HFFc6 (cell line): ENCODE results near the gene MOV10L1. TPM values are rescaled to one million over a fixed set of nuclear protein-coding genes. Genes with fewer than 3 reads are reported as not detected.

Experiments
- DNase-seq: peaks from one replicate; pipeline ENCODE4 v3.0.0-alpha.2; 2018
- H3K27ac Mint-ChIP-seq: 2 replicates; pipeline ENCODE4 v1.8.0; 2020; ENCODE audit warnings: mild to moderate bottlenecking, mixed read lengths
- H3K27me3 Mint-ChIP-seq: 2 replicates; pipeline ENCODE4 v1.8.0; 2021; ENCODE audit warnings: mild to moderate bottlenecking, moderate library complexity, mixed read lengths; ENCODE audit not compliant: insufficient read depth
- H3K36me3 Mint-ChIP-seq: 2 replicates; pipeline ENCODE4 v1.8.0; 2021; ENCODE audit warnings: low read depth, mixed read lengths
- H3K4me1 Mint-ChIP-seq: 2 replicates; pipeline ENCODE4 v1.8.0; 2020; ENCODE audit warnings: low read depth, mixed read lengths
- H3K4me3 Mint-ChIP-seq: 2 replicates; pipeline ENCODE4 v1.8.0; 2020; ENCODE audit warnings: mild to moderate bottlenecking, moderate library complexity, mixed read lengths
- H3K9me3 Mint-ChIP-seq: 2 replicates; pipeline ENCODE4 v1.8.0; 2020; ENCODE audit warnings: mild to moderate bottlenecking, mixed read lengths
- total RNA-seq, 6 experiments: library from RNA; stranded (reverse); fragmentation: NEBNext Ultra II Directional; extraction: Animal tissue kit (Norgen Biotek cat#: 25700); gene quantifications; 2 replicates in 1 of 6; 3 replicates in 5 of 6; pipeline ENCODE4 v1.2.3, GENCODE V29; 2021
- TF ChIP-seq, protein P1 (sequence below): fragments of 200-600 bp; sonication (generic); IDR thresholded peaks from 2 replicates; pipeline ENCODE4 v1.5.0; 2021; ENCODE audit warnings: antibody characterized with exemption, mild to moderate bottlenecking

Gene MOV10L1
- total RNA-seq, 6 experiments from 2014 or later, result 0.09 to 1.3 (median 0.26) TPM

DNA sequence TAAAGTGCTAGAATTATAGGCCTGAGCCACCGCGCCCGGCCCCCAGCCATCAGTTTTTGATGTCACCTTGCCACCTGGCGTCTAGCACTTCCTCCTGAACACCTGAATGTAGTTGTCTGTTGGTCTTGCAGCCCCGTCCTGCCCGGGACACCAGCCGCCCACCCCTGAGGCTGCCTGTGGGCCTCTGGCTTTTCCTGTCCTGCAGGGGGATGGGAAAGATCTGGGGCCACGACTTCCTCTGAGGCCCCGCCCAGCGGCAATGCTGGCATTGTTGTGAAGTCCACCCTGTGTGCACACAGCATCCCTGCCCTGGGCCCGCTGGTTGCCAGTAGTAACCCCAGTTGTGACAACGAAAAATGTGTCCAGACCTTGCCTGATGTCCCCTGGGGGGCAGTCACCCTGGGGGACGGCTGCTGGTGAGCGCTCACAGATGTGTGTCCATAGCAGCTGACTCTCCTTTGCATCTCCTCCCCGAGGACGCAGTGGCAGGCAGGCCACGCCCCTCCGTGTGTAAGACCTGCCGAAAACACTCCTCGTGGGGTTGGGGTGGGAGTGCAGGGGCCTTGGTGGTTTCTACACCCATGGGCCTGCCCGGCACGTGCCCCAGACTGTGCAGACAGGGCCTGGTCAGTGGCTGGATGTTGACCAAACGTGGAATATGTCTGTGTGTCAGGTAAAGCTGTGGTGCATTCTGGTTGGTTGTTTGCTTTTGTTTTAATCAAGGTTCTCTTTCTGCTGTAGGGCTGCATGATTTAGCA, 117.8 kb downstream of the MOV10L1 start:
- Mint-ChIP-seq H3K9me3 (no peaks in the 10 kb centered on the region), H3K27me3 (peaks cover 8% of the 10 kb centered on the region), H3K27ac (no peak overlapping the region), H3K4me1 (peaks cover 3% of the 10 kb centered on the region), H3K4me3 (no peak overlapping the region), H3K36me3 (peaks cover 30% of the 10 kb centered on the region)
- TF ChIP-seq, protein P1, sequence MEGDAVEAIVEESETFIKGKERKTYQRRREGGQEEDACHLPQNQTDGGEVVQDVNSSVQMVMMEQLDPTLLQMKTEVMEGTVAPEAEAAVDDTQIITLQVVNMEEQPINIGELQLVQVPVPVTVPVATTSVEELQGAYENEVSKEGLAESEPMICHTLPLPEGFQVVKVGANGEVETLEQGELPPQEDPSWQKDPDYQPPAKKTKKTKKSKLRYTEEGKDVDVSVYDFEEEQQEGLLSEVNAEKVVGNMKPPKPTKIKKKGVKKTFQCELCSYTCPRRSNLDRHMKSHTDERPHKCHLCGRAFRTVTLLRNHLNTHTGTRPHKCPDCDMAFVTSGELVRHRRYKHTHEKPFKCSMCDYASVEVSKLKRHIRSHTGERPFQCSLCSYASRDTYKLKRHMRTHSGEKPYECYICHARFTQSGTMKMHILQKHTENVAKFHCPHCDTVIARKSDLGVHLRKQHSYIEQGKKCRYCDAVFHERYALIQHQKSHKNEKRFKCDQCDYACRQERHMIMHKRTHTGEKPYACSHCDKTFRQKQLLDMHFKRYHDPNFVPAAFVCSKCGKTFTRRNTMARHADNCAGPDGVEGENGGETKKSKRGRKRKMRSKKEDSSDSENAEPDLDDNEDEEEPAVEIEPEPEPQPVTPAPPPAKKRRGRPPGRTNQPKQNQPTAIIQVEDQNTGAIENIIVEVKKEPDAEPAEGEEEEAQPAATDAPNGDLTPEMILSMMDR, result no peak
- DNase-seq, result no peak

DNA sequence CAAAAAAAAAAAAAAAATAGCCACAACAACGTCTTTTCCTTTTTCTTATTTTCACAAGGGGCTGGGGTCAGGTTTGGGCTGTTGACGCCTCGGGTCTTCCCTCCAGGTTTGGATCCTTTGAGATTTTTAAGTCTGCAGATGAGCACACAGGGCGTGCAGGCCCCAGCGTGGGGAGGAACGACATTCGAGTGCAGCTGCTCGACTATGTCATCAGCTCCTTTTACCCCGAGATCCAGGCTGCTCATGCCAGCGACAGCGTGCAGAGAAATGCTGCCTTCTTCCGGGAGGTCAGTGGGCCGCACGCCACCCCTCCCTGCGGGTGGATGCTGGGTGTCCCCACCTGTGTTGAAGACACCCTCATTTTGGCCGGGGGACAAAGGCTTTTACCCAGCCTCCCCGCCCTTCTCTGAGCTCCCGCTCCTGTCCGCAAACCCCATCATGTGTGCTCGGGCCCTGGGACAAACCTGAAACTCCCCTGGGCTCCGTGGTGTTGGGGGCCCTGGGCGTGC, 118.7 kb downstream of the MOV10L1 start:
- TF ChIP-seq, protein P1, result no peak
- H3K9me3 Mint-ChIP-seq, result no peaks in the 10 kb centered on the region
- DNase-seq, result no peak
- H3K27me3 Mint-ChIP-seq, result peaks cover 8% of the 10 kb centered on the region
- no peaks in the 10 kb centered on the region for H3K4me1 Mint-ChIP-seq
- peaks cover 32% of the 10 kb centered on the region for H3K36me3 Mint-ChIP-seq
- no peak overlapping the region for H3K4me3 Mint-ChIP-seq
- H3K27ac Mint-ChIP-seq, result no peak overlapping the region

DNA sequence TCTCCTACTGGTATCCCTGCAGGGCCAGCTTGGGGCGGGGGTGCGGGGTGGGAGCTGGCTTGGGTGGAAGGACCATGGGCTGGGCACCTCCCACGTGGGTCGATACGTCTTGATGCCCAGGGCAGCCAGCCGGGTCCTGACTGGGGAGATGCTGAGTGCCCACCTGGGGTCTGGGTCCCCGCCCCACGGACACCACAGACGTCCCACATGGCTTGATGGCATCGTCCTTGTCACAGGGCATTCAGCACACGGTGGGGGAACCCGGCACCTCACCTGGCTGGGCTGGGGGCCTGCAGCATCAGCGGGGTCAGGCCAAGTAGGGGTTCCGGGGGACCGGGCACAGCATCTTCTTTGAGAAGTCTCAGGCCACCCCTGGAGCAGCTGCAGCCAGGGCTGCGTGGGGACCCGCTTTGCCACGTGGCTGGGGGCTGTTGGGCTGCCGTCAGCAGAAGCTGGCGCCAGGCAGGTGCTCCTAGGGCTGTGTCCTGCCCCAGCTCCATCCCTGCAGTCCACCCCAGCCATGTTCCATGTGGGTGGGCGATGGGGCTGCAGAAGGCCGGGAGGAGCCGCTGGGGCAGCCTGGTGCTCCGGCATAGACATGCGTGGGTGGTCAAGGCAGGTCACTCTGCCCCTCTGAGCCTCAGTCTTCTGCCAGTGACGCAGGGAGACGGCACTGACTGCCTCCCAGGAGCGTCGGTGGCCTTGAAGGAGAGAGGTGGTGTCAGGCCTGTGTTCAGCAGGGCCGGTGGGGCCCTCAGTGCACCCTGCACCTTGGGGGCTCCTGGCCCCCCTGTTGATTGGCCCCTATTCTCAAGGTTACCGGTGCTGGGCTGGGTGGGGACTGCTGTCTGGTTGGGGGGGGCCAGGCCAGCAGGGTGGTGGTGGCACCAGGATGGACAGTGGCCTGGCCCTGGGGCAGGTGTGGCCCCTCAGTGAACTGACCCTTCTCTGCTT, 119.4 kb downstream of the MOV10L1 start:
- no peak for DNase-seq
- H3K36me3 Mint-ChIP-seq, result peaks cover 32% of the 10 kb centered on the region
- TF ChIP-seq, protein P1, result no peak
- no peaks in the 10 kb centered on the region for H3K4me1 Mint-ChIP-seq
- no peak overlapping the region for H3K27ac Mint-ChIP-seq
- no peaks in the 10 kb centered on the region for H3K9me3 Mint-ChIP-seq
- peaks cover 8% of the 10 kb centered on the region for H3K27me3 Mint-ChIP-seq
- H3K4me3 Mint-ChIP-seq, result no peak overlapping the region

DNA sequence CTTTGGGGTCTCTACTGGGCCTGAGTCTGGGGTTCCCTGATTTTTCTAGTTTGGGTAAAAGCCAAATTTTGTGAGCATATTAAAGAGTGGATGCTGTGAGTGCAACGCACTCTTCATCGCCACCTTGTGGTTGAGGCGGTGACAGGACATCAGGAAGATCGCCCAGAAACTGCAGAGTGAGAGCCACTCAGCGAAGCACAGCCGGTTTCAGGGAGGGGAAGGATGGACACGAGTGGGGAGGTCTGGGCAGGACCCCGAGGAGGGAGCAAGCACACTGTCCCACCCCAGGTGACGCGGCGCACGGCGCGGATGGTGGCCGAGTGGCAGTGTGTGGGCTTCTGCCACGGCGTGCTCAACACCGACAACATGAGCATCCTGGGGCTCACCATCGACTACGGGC, 120.1 kb downstream of the MOV10L1 start:
- 0 out of 2 replicates have a peak overlapping the region, but pooled peaks have one; percentile 1 for H3K27ac Mint-ChIP-seq
- H3K9me3 Mint-ChIP-seq, result no peaks in the 10 kb centered on the region
- H3K27me3 Mint-ChIP-seq, result peaks cover 8% of the 10 kb centered on the region
- peak overlapping the region; percentile 18; the same call in 1 of the 2 replicates for H3K4me3 Mint-ChIP-seq
- TF ChIP-seq, protein P1, result peak; percentile 90
- peak; percentile 53 for DNase-seq
- H3K36me3 Mint-ChIP-seq, result peaks cover 35% of the 10 kb centered on the region
- H3K4me1 Mint-ChIP-seq, result no peaks in the 10 kb centered on the region

DNA sequence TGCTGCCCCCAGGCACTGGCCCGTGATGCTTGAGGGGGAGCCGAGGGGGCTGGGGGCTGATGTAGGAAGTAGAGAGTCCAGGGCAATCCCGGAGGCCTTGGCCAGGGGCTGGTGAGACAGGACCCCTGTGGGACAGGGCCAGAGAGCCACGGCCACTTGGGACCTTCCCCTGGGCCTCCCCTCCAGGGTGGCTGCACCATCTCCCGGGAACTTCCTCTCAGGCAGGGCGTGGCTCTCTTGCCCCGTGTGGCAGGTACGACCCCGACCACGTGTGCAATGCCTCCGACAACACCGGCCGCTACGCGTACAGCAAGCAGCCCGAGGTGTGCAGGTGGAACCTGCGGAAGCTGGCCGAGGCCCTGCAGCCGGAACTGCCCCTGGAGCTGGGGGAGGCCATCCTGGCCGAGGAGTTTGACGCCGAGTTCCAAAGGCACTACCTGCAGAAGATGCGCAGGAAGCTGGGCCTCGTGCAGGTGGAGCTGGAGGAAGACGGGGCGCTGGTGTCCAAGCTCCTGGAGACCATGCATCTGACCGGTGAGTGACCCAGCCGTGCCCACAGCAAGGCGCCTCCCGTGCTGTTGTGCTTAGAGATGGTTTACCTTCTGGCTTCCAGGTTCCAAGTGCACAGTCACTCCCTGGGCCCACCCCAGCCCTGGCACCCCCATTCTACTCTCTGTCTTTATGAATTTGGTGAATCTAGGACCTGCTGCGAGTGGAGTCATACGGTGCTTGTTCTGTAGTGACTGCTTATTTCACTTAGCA, 120.8 kb downstream of the MOV10L1 start:
- peaks cover 37% of the 10 kb centered on the region for H3K36me3 Mint-ChIP-seq
- H3K4me1 Mint-ChIP-seq, result no peaks in the 10 kb centered on the region
- TF ChIP-seq, protein P1, result no peak
- no peak for DNase-seq
- H3K27ac Mint-ChIP-seq, result no peak overlapping the region
- H3K9me3 Mint-ChIP-seq, result no peaks in the 10 kb centered on the region
- H3K4me3 Mint-ChIP-seq, result no peak overlapping the region
- H3K27me3 Mint-ChIP-seq, result peaks cover 8% of the 10 kb centered on the region
